Measurements from ENCODE around the gene YEATS2.

Gene YEATS2

GRCh38 chr3:183837894-183838293 lies 140.3 kb downstream of the YEATS2 start:
- H3K4me1 ChIP-seq (ENCODE audit: control insufficient read depth in 1 of 2, insufficient read depth in 2 of 2, low read length in 2 of 2): peaks cover 0 to 3% of the 10 kb centered on the region in 2 experiments
- H3K36me3 ChIP-seq (ENCODE audit: control insufficient read depth in 1 of 2, insufficient read depth in 2 of 2, low read length in 2 of 2): peaks cover 22 to 29% of the 10 kb centered on the region in 2 experiments
- no peak overlapping the region for H4K12ac ChIP-seq (ENCODE audit: low read depth, low read length)
- no peak overlapping the region for H2BK12ac ChIP-seq (ENCODE audit: low read length)
- H3K27me3 ChIP-seq (ENCODE audit: insufficient read depth, low read length): no peaks in the 10 kb centered on the region
- H3K27ac ChIP-seq (ENCODE audit: low read depth, low read length): no peak overlapping the region
- H3K18ac ChIP-seq (ENCODE audit: low read length): no peak overlapping the region
- H3K79me2 ChIP-seq (ENCODE audit: control insufficient read depth, insufficient read depth, low read length, poor library complexity): no peaks in the 10 kb centered on the region
- DNase-seq: no peak
- H4K8ac ChIP-seq (ENCODE audit: low read depth, low read length): no peak overlapping the region
- no peaks in the 10 kb centered on the region for H3K79me1 ChIP-seq (ENCODE audit: low read length)
- no peak overlapping the region for H3K4ac ChIP-seq (ENCODE audit: low read depth, low read length)
- no peak overlapping the region for H3K23ac ChIP-seq (ENCODE audit: low read length)
- H3K4me3 ChIP-seq (ENCODE audit: low read depth, low read length): no peak overlapping the region
- no peak overlapping the region for H2BK120ac ChIP-seq (ENCODE audit: insufficient read depth, low read length, poor library complexity)
- no peak overlapping the region for H3K4me2 ChIP-seq (ENCODE audit: low read length)
- H4K91ac ChIP-seq (ENCODE audit: low read depth, low read length): no peak overlapping the region
- WGBS (ENCODE audit: extremely low coverage, insufficient coverage, insufficient read length): no CpG with 5 or more reads among the region's 3 CpGs
- no peaks in the 10 kb centered on the region for H3K9me3 ChIP-seq (ENCODE audit: insufficient read depth, low read depth, low read length)
- no peak overlapping the region for H2BK5ac ChIP-seq (ENCODE audit: low read depth, low read length, poor library complexity)
- H3K9ac ChIP-seq (ENCODE audit: low read length): no peak overlapping the region
- H2AFZ ChIP-seq (ENCODE audit: insufficient read depth, low read length, poor library complexity): no peak overlapping the region
- no peak overlapping the region for H2AK5ac ChIP-seq (ENCODE audit: low read length)
- no peak overlapping the region for H3K14ac ChIP-seq (ENCODE audit: low read length)

- no CpG with 5 or more reads among the region's 4 CpGs for WGBS (ENCODE audit: extremely low coverage, insufficient coverage, insufficient read length)
Observed at GRCh38 chr3:183839751-183840150, 142.2 kb downstream of the YEATS2 start.

DNA sequence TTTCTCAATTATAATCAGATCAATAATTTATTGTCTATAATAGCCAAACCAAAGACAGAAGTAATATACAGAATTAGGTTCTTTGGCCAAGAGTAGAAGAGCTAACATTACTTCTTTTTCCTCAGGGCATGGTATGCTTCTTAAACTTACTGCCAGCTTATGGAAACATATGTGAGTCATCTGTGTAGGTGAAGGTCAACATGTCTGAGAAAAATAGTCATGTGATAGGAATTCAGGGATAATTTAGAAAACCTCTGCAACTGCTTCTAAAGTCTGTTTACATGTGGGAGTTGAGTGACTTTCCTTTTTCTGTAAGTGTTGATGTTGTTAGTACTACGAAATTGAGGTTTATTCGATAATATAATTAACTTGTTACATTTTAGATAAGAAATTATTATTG lies 147.0 kb downstream of the YEATS2 start:
- Histone ChIP-seq H2BK120ac (ENCODE audit: insufficient read depth, low read length, poor library complexity) (no peak overlapping the region), H3K27ac (ENCODE audit: low read depth, low read length) (peak overlapping the region; percentile 17), H3K9me3 (ENCODE audit: insufficient read depth, low read depth, low read length) (no peaks in the 10 kb centered on the region), H3K14ac (ENCODE audit: low read length) (no peak overlapping the region), H3K4ac (ENCODE audit: low read depth, low read length) (no peak overlapping the region), H4K8ac (ENCODE audit: low read depth, low read length) (no peak overlapping the region), H3K23ac (ENCODE audit: low read length) (no peak overlapping the region), H3K4me3 (ENCODE audit: low read depth, low read length) (no peak overlapping the region), H3K18ac (ENCODE audit: low read length) (no peak overlapping the region), H2AK5ac (ENCODE audit: low read length) (no peak overlapping the region), H2AFZ (ENCODE audit: insufficient read depth, low read length, poor library complexity) (no peak overlapping the region), H3K4me1 (ENCODE audit: control insufficient read depth in 1 of 2, insufficient read depth in 2 of 2, low read length in 2 of 2) (peaks cover 6 to 9% of the 10 kb centered on the region in 2 experiments), H2BK12ac (ENCODE audit: low read length) (no peak overlapping the region), H2BK5ac (ENCODE audit: low read depth, low read length, poor library complexity) (no peak overlapping the region), H3K79me2 (ENCODE audit: control insufficient read depth, insufficient read depth, low read length, poor library complexity) (no peaks in the 10 kb centered on the region), H4K12ac (ENCODE audit: low read depth, low read length) (no peak overlapping the region), H3K9ac (ENCODE audit: low read length) (no peak overlapping the region), H4K91ac (ENCODE audit: low read depth, low read length) (no peak overlapping the region), H3K4me2 (ENCODE audit: low read length) (no peak overlapping the region), H3K27me3 (ENCODE audit: insufficient read depth, low read length) (no peaks in the 10 kb centered on the region), H3K36me3 (ENCODE audit: control insufficient read depth in 1 of 2, insufficient read depth in 2 of 2, low read length in 2 of 2) (peaks cover 17 to 20% of the 10 kb centered on the region in 2 experiments), H3K79me1 (ENCODE audit: low read length) (peaks cover 5% of the 10 kb centered on the region)
- DNase-seq: peak in 1 of 2 donors; percentile 88
- WGBS (ENCODE audit: extremely low coverage, insufficient coverage, insufficient read length): no CpG with 5 or more reads among the region's 2 CpGs

More at GRCh38 chr3:183839751-183840150, 142.2 kb downstream of the YEATS2 start:
- no peak overlapping the region for H3K9ac ChIP-seq (ENCODE audit: low read length)
- no peak overlapping the region for H2AK5ac ChIP-seq (ENCODE audit: low read length)
- no peak overlapping the region for H2AFZ ChIP-seq (ENCODE audit: insufficient read depth, low read length, poor library complexity)
- no peak overlapping the region for H2BK5ac ChIP-seq (ENCODE audit: low read depth, low read length, poor library complexity)
- H3K79me1 ChIP-seq (ENCODE audit: low read length): no peaks in the 10 kb centered on the region
- no peak overlapping the region for H3K4me2 ChIP-seq (ENCODE audit: low read length)
- H3K4me1 ChIP-seq (ENCODE audit: control insufficient read depth in 1 of 2, insufficient read depth in 2 of 2, low read length in 2 of 2): peaks cover 0 to 3% of the 10 kb centered on the region in 2 experiments
- H3K9me3 ChIP-seq (ENCODE audit: insufficient read depth, low read depth, low read length): no peaks in the 10 kb centered on the region
- H3K27ac ChIP-seq (ENCODE audit: low read depth, low read length): no peak overlapping the region
- DNase-seq: peak; percentile 43 to 81
- H2BK12ac ChIP-seq (ENCODE audit: low read length): no peak overlapping the region
- H3K4ac ChIP-seq (ENCODE audit: low read depth, low read length): no peak overlapping the region
- no peak overlapping the region for H3K14ac ChIP-seq (ENCODE audit: low read length)
- H4K91ac ChIP-seq (ENCODE audit: low read depth, low read length): no peak overlapping the region
- H4K8ac ChIP-seq (ENCODE audit: low read depth, low read length): no peak overlapping the region
- H4K12ac ChIP-seq (ENCODE audit: low read depth, low read length): no peak overlapping the region
- no peaks in the 10 kb centered on the region for H3K27me3 ChIP-seq (ENCODE audit: insufficient read depth, low read length)
- H2BK120ac ChIP-seq (ENCODE audit: insufficient read depth, low read length, poor library complexity): no peak overlapping the region
- H3K18ac ChIP-seq (ENCODE audit: low read length): no peak overlapping the region
- H3K36me3 ChIP-seq (ENCODE audit: control insufficient read depth in 1 of 2, insufficient read depth in 2 of 2, low read length in 2 of 2): peaks cover 21 to 26% of the 10 kb centered on the region in 2 experiments
- H3K23ac ChIP-seq (ENCODE audit: low read length): no peak overlapping the region
- H3K79me2 ChIP-seq (ENCODE audit: control insufficient read depth, insufficient read depth, low read length, poor library complexity): no peaks in the 10 kb centered on the region
- no peak overlapping the region for H3K4me3 ChIP-seq (ENCODE audit: low read depth, low read length)

- Histone ChIP-seq H2AK5ac (ENCODE audit: low read length) (no peak overlapping the region), H4K91ac (ENCODE audit: low read depth, low read length) (no peak overlapping the region), H4K8ac (ENCODE audit: low read depth, low read length) (no peak overlapping the region), H3K4me3 (ENCODE audit: low read depth, low read length) (no peak overlapping the region), H2BK120ac (ENCODE audit: insufficient read depth, low read length, poor library complexity) (no peak overlapping the region), H3K9ac (ENCODE audit: low read length) (no peak overlapping the region), H4K12ac (ENCODE audit: low read depth, low read length) (no peak overlapping the region), H3K27ac (ENCODE audit: low read depth, low read length) (peak overlapping the region; percentile 92), H2BK5ac (ENCODE audit: low read depth, low read length, poor library complexity) (no peak overlapping the region), H3K18ac (ENCODE audit: low read length) (no peak overlapping the region), H3K4me1 (ENCODE audit: control insufficient read depth in 1 of 2, insufficient read depth in 2 of 2, low read length in 2 of 2) (peaks cover 6 to 9% of the 10 kb centered on the region in 2 experiments), H3K36me3 (ENCODE audit: control insufficient read depth in 1 of 2, insufficient read depth in 2 of 2, low read length in 2 of 2) (peaks cover 16 to 20% of the 10 kb centered on the region in 2 experiments), H3K4me2 (ENCODE audit: low read length) (peak overlapping the region; percentile 47), H2AFZ (ENCODE audit: insufficient read depth, low read length, poor library complexity) (no peak overlapping the region), H3K27me3 (ENCODE audit: insufficient read depth, low read length) (no peaks in the 10 kb centered on the region), H3K9me3 (ENCODE audit: insufficient read depth, low read depth, low read length) (no peaks in the 10 kb centered on the region), H3K79me2 (ENCODE audit: control insufficient read depth, insufficient read depth, low read length, poor library complexity) (no peaks in the 10 kb centered on the region), H3K14ac (ENCODE audit: low read length) (no peak overlapping the region), H3K4ac (ENCODE audit: low read depth, low read length) (no peak overlapping the region), H3K23ac (ENCODE audit: low read length) (no peak overlapping the region), H3K79me1 (ENCODE audit: low read length) (peaks cover 5% of the 10 kb centered on the region), H2BK12ac (ENCODE audit: low read length) (no peak overlapping the region)
- no CpG with 5 or more reads among the region's 4 CpGs for WGBS (ENCODE audit: extremely low coverage, insufficient coverage, insufficient read length)
- peak; percentile 83 to 94 for DNase-seq
Observed at GRCh38 chr3:183845090-183845489, 147.5 kb downstream of the YEATS2 start.
